Umbilical cord (tissue), 2 donors: ENCODE data around the gene KCNJ16. TPM values are rescaled to one million over a fixed set of nuclear protein-coding genes. Genes with fewer than 3 reads are reported as not detected.

Experiments
- DNase-seq: peaks from one replicate; pipeline ENCODE4 v3.0.0-alpha.2; 2015; ENCODE audit warnings: low spot score
- total RNA-seq: library from RNA; depleted of rRNA; stranded (reverse); fragments of >200 nt; gene quantifications from one replicate; pipeline ENCODE4 v1.2.3, GENCODE V29; 2014; ENCODE audit warnings: low replicate concordance; ENCODE audit not compliant: insufficient read depth

KCNJ16 gene
- total RNA-seq, 1 donor from 2014 or later = 10.1 TPM

DNA sequence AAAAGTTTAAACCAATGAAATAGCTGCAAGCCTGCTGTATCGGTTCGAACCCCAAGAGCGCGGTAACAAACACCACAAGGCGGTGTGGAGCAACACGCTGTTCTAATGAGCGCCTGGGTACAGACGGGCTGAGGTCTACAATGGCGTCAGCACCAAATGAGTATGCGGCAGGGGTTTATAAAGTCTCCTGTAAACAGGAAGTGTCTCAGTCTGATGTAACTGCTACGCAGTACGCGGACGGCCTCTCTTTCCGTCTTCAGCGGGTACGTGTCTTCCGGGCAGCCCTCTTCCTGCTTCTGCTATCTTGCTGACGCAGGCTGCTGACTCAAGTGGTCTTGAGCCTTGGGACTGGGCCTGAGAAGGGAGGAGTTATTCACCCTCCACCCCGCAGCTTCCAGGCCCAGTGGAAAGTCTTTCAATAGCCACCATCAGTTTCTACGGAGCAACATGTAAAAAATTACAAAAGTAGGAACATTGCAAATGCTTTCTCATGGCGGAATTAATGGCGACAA, 53.8 kb downstream of the KCNJ16 start:
- no peak for DNase-seq

DNA sequence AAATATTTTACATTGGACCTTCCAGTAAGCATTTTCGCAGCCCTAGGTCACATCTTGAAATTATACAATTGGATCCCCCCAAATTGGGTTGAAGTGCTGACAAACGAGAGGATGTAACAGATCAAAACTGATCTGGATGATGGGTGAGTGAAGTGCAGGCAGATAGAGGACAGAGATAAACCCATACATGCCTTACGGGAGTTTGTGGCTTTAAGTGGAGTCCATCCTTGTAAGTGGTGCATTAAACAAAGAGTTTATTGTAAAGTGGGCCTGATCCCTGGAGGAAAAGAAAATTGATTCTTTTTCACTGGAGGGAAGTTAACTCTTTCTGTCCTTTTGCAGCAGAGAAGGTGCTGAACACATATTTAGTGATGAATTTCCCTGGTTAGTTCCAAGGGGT, 55.3 kb downstream of the KCNJ16 start:
- DNase-seq = no peak

DNA sequence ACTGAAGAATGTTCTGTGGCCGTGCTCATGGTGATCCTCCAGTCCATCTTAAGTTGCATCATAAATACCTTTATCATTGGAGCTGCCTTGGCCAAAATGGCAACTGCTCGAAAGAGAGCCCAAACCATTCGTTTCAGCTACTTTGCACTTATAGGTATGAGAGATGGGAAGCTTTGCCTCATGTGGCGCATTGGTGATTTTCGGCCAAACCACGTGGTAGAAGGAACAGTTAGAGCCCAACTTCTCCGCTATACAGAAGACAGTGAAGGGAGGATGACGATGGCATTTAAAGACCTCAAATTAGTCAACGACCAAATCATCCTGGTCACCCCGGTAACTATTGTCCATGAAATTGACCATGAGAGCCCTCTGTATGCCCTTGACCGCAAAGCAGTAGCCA, 57.5 kb downstream of the KCNJ16 start:
- no peak for DNase-seq

DNA sequence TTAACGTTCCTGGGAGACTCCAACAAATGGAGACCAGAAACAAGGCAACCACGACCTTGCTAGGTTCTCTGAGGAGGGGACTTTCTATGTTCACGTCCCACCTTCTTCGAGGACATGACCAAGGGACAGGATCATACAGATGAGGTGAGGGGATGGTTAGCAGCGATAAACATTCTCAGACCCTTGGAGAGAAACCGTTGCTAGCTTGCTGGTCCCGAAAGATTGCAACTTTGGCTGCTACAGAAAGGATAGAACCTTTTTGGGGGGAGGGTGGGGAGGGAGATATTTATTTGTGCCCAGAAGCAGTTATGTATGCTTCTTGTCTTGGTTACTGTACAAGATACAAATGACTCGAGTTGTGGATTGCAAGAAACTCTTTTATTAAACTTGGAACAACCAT, 59.0 kb downstream of the KCNJ16 start:
- no peak for DNase-seq

DNA sequence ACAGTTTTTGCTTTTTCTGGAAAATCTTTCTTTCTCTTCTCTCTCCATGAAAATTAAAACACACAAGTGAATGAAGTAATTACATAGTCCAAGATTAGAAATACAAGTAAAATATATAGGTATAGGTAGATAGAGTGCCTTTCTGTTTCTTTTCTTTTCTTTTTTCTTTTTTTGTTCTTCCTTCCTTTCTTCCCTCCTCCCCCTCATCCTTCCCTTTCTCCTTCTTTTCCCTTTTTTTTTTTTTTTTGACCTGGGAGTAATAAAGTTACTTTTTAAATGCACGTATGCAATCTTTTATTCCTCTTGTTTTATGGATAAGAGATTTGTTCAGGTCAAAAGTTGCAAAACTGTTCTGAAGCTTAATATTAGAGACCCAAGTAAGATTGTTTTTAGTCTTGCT, 59.8 kb downstream of the KCNJ16 start:
- DNase-seq = no peak

DNA sequence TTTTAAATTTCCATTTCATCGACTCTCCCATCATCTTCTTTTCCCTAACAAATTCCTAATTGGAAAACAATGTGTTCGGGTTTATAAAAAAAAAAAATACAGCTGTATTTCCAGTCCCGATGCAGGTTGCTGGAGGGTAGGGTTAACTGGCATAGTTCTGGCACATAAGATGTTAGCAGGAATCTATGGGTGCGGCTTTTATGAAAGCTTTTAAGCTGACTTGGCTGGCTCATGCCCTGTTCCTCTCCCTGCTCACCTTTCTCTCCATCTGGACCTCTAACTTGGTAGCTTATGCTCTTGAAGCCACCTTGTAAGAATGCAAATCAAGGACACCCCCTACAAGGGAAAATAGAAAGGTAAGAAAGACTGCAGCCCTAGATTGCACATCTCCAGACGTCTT, 61.1 kb downstream of the KCNJ16 start:
- DNase-seq = no peak

DNA sequence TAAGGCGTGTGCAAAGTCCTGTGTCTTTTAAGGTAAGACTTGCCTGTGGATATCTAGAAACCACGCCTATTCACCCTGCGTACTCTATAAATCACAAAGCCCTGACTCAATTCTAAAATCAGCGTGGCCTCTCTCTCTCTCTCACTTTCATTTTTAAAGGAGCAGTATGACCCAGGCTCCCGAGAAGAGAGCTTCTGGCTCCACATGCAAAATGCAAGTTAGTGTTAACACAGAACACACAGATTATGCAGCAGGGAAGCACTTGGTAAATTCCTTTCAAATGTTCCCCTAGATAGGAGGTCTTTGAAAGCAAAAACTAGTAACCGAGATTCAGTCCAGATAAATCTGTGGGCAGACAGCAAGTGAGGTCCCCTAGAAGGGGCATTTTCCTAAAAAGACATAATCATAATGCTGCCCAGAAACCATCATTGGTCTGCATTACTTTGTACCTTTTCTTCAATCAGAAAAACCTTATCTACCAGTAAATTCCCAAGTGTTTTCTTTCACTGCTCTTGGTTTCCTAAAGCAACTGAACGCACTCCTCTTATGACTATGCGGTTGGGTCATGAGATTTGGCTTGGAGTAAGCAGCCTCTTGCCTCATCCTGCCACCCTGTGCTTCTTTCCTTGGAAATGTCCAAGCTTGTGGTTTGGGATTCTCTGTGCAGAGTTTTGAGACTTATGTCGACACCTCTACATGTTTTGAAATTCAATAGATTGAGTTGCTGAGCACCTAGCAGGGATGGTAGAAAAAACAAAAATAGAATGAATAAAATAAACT, 62.6 kb downstream of the KCNJ16 start:
- peak; percentile 93 for DNase-seq

DNA sequence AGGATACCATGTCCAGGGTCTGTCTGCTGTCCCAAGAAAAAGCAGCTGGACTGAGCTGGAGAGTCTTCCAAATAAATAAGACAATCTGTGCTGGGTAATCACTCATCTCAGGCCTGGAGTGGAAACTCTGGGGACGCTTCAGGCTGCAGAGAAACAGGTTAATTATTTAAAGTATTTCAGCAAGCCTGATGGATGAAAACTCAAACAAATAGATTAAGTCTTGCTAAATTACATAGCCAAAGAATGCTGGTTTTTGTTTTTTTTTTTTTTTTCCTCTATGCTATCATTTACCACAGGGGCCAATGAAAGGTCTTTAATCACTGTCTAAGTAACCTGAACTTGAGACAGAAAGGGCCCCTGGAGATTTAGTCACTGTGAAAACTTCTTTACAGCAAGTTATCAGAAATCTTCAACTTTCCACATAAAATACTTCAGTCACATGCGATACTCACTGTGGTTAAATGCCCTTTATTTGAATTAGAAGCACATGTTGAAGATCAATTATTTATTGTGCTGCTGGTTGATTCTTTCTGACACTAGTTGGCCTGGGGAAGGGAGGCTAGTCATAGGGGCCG, 63.4 kb downstream of the KCNJ16 start:
- DNase-seq = peak; percentile 53

DNA sequence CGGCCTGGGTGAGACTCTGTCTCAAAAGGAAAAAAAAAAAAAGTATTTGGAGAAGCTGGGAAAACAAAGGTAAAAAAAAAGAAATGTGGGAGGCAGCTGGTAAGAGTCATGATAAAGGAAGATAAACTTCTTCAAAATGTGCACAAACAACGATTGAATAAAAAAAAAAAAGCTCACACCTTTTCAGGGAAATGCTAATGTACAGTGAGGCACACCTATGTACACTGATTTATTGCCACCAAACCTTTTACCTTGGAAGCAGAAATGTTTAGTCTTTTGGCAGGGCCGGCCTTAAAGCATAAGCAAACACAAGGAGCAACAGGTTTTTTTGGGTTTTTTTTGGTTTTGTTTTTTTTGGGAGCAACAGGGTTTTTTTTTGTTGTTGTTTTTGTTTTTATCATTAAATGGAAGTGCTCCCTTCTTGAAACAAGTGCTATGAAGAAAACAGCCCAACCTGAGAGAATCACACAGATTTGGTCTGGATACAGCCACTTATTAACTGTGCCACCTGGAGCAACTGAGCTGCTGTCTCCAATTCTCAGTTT, 64.5 kb downstream of the KCNJ16 start:
- DNase-seq = no peak

DNA sequence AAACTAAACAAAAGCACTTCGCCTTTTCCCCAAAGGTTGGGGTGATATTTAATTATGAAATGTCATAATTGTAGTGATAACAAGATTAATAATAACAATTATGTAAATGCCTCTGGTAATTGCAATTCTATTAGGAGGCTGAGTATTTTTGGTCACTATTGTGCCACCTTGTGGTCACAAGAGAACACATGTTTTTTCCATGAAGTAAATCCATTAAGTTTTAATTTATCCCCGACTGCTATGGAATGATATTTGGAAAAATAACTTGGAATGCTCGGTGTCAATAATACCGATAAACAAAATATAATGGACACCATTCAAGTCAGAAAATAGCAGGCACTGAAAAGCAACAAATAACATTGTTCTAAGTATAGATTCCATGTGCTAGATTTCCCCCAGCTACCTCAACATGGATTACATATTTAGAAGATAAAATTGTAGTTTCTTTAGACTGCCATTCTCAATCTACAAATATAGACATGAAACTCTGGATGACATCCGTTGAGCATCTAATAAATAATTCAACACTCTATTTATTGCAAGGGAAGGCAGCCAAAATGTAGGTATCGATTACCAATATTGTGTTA, 69.3 kb downstream of the KCNJ16 start:
- peak; percentile 35 for DNase-seq

DNA sequence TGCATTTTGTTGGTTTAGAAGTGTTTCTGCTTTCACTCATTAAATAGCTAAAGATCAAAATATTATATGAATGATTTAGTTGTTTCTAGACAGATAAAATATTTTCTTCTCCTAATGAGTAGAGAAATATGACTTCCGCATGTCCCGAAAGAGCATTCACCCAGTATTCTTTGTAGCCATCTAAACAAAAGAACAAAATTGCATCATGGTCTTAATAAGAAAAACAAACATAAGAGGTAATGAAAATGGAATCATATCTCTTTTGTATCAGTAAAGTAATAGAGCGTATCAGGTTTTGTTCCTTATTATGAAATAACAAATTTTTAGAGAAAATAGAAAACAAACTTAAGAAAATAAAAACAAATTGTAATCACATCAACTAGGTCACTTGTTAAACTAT, 78.2 kb downstream of the KCNJ16 start:
- DNase-seq = no peak

DNA sequence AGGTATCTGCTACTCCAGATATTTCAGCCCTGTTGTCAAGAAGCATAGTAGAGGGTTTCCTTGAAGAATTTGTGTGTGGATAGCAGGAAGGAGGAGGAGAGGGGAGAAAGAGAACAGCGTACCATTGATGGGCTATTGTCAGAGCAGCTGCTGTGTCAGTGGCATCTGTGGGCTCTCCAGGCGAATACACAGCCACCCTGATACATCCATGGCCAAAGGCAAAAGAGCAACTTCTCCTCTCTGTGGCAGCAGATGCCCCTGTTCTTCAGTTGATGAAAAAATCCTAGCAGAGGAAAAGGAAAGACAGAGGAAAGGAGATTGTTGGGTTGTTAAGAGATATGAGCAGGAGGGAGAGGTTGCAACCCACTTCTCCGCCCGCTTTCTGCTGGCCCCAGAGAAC, 82.1 kb downstream of the KCNJ16 start:
- no peak for DNase-seq

DNA sequence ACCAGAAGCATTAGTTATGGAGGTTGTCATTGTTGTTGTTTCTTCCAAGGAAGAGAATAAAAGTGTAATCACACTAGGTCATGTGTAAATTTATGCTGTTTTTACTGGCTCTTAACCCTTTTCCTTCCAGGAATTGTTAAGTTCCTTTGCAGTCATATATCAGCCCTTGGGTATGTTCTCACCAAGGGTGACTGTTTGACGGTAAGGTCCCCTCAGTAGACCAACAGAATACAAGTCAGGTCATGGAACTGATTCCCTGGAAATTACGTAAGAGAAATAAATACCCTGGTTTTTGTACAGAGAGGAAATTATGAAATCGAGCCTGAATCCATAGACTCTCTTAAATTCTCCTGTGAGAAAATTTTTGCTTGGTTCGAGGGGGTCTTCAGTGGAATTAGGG, 83.2 kb downstream of the KCNJ16 start:
- DNase-seq = peak; percentile 48

DNA sequence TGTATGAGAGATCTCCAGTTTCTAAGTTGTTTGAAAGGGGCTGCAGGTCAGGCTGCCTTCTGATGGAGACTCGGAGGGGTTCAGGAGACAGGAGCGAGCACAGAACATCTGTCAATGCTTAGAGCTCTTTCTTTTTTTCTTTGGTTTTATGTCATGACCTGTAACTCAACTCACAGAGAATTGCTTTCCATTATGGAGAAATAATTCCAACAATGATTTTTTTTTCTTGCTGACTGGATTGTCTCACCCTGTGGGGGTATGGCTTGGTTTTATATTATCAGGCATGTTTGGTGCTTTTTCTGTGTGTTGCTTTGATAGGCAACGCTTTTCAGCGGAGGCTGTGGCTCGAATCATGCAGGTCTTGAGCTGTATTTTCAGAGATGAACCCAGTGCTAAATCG, 83.6 kb downstream of the KCNJ16 start:
- no peak for DNase-seq

DNA sequence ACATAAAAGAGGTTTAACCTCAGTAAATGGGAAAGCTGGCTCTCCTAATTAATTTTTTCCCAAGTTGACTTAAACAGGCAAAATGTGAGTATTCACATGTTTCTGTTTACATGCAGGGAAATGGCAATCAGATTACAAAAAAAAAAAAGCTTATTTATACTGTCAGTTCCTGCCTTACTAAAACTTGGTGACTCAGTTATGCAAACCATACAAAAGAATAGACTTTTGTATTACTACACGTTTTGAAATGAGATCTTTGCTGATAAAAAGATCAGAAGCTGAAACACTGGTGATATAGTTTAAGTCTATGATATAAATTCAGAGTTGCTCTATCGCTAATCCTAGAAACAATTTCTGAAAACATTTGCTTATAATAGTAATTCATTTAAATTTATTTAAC, 85.0 kb downstream of the KCNJ16 start:
- DNase-seq = no peak

DNA sequence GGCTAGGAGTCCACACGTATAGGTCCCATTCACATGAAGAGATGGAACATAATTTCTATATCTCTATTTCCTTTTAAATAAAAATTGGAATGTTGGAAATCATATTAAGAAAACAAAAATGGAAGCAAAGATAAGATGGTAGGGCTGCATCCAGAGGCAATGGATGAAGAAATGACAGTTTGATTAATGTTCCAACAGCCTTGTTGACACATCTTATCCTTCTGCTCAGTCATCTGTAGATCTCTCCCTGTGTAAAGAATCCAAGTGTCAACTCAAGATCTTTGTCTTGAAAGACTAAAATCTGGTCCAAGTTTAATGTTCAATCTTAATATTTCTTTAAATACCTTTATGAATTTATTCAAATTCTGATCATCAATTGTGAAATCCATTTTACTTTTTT, 86.5 kb downstream of the KCNJ16 start:
- no peak for DNase-seq

DNA sequence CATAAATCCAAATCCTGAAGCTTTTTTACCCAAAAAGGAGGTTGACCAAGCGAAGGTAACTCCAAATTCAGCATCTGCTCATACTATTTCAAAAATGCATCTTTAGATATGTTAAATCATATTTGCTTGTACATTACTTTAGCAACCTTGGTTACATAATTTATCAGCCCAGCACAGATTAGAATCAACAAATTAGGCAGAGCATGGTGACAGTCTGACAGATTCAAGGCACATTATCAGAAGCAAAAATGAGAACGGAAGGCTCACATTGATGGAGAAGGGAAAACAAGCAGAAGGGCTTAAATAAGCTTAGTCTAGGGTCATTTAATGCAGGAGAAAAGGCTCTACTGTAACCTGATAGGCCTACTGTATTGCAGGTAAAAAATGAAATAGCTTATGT, 90.4 kb downstream of the KCNJ16 start:
- no peak for DNase-seq

DNA sequence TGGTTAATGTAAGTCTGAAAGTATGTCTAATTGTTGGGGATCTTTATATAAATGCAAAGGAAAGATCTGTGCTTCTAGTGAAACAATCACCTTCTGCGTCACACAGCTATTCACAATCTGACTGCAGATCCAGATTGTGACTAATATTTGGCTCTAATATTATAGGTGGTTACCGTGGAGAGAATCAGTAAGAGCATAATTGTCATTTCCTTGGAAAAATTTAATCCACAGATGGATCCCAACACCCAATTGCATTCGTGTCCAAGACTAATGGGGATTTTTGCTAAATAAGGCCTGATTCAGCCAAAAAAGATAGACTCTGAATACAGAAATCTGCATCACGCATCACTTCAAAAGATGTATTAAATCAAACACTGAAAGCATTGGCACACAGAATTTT, 91.6 kb downstream of the KCNJ16 start:
- DNase-seq = no peak

DNA sequence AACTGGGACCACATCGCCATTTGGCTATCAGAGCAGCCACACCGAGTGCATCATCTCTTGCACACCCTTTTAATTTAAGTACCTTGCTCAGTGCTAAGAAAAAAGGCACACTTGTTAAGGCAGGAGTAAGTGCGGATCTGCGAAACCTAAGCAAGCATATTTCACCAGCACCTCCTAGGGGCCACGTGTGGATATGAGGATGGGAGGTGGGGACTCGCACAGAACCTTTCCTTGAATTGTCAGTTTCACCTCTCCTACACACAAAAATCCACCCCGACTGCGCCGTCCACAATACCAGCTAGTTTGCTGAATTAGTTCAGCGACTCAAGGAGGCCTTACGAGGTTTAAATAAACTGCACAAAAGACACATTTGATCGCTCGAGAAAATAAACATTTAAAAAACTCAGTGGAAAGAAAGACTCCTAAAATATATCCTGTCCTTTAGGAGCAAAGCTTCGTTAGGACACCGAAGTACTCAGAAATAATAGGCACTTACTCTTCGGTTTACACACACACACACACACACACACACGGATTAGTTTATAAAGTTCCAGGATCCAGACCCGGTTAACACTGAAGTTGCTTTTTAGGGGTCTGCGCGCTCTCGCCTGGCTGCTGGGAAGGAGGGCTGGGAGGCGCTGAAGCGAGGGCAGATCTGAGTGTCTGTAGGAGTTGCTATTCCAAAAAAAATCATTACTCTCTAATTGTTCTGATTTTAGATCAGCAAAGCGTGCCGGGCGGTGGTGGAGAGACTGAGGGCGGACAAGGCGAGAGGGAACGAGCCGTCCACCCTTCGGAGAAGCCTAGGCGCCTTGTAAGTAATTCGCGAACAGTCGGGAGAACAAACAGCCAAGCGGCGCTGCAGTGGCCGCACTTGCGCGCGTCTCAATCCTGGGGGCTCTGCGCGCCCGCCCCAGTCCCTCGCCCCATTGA, 93.3 kb downstream of the KCNJ16 start:
- peak; percentile 78 for DNase-seq

DNA sequence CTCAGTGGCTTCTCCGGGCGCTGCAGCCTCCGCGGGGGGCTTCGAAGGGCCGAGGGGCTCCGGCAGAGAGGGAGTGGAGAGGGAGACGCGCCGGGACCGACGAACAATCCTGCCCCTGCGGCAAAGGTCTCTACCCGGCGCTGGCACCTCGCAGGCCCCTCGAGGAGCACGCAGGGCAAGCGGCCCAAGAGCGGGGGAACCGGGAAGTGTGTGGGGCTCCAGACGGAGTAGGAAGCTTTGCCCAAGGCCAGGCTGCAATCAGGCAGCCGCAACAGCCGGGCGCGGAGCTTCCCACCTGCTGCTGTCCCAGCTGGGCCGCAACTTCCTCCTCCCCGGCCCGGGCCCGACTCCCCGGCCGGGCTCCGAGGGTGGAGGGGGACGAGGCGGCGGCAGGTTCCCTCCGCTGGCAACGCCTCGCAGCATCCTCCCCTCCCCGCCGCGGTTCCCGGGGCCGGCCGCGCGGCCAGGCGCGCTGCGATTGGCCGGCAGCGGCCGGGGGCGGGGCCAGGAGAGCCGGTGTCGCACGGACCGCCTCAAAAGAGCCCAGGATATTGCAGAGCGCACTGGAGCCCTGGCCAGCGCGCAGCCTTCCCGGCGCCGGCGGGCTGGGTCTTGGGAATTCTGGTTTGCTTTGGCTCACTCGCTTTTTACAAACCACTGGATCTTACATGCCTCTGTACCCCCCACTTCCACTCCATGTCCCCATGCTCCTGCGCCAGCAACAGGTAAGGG, 94.1 kb downstream of the KCNJ16 start, which contains the start of gene KCNJ2:
TSS of gene KCNJ2 (plus strand) at position 556 of the 732 bp plus-strand sequence. CDS start 5,508 bp downstream, outside the sequence.
- peak; percentile 91 for DNase-seq
